GM18907 (cell line): ENCODE results near the gene AKAP13.

Experiments used
- ATAC-seq: cut with Tn5 transposase; IDR thresholded peaks from one replicate; pipeline ENCODE4 v1.9.1; 2021; ENCODE audit warnings: mild to moderate bottlenecking, moderate library complexity; ENCODE audit not compliant: unreplicated experiment

AKAP13 gene

DNA sequence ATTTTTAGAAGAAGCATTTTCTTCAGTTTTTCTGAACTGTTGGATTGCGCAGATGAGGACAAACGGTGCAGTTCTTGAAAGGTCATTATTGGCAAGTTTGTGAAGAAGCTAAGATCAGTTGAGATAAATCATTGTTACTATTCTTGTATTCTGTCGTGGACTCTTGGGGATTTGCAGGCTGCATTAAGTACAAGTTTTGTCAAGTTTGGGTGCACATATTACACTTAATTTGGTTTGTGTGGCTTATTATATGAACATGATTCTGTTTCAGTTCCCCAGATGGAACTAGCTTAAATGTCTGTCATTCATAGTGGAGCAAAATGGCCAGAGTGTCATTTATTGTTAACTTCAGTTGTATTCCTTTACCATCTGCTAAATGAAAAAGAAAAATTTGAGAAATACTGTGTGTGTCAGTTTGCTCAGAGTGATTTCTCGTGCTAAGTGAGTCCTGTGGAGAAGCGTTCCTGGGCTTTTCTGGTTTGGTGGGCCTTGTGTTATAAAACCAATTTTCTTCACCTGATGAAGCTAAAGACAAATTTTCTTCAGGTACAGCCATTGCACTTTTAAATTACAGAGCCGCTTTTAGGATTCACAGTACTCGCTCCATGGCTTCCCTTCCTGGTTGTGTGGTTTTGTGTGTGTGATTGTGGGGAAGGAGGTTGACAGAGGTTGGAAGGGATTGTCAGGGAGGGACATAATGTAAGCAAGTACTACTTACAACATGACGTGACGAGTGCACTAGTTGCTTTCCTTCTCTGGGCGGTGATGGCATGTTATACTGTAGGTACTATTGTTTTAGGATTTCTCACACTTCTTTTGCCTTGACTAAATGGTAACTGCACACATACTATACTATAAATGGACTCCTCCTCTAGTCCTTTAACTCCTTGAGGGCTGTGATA, 1.7 kb downstream of the AKAP13 start:
- no peak for ATAC-seq

- ATAC-seq = no peak
These were observed 2.5 kb downstream of the AKAP13 start for GRCh38 chr15:85382942-85383341.

DNA sequence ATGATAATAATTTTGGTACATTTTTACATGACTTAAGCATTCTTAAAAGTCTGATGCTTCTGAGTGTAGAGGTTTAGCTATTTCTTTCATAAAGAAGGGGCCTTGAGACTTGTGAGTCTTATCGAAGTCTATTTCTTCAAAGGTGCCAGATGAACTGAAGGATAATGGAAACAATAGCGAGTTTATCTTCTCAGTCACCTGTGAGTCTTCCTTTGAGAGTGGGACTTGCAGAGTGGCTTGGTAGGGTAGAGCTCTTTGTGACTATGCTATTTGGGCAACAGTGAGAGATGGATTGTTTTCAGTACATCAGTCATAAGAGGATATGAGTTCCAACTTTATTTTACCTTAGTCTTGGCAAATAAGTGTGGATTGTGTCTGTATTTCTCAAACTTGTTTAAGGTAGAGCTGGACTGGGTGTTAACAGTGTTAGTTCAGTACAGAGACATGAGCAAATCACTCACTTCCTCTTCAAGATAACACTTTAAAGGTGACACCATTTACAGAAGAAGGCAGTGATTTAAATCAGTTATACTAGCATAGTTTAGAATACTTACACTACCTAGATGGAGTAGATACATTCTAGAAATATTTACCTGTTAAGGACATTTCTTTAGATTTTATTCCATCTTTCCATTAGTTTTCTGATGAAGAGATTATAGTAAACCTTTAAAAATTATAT, 3.2 kb downstream of the AKAP13 start:
- no peak for ATAC-seq

DNA sequence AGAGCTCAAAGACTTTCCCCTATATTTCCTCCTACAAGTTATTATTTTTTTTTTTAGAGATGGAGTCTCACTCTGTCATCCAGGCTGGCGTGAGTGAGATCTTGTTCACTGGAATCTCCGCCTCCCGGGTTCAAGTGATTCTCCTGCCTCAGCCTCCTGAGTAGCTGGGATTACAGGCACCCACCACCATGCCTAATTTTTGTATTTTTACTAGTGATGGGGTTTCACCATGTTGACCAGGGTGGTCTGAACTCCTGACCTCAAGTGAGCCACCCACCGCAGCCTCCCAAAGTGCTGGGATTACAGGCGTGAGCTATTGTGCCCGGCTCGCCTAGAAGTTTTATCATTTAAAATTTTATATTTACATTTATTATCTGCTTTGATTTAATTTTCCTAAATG, 5.9 kb downstream of the AKAP13 start:
- ATAC-seq = no peak

- ATAC-seq = no peak
These were observed 8.3 kb downstream of the AKAP13 start for GRCh38 chr15:85388566-85389305.

DNA sequence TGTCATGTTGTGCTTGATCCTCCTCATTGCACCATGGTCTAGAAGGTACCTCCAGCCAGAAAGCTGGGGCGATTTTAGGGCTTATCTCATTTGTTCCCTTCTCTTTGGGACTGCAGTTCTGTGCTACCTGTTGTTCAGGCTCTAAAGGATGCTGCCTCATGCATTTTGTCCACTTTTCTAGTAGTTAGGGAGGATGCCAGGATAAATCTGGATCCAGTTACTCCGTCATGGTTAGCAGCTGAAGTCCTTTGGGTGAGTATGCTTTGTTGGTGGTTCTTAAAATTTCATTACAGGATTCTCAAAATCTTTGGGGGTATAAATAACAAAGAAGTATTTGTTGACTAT, 8.9 kb downstream of the AKAP13 start:
- ATAC-seq = no peak

DNA sequence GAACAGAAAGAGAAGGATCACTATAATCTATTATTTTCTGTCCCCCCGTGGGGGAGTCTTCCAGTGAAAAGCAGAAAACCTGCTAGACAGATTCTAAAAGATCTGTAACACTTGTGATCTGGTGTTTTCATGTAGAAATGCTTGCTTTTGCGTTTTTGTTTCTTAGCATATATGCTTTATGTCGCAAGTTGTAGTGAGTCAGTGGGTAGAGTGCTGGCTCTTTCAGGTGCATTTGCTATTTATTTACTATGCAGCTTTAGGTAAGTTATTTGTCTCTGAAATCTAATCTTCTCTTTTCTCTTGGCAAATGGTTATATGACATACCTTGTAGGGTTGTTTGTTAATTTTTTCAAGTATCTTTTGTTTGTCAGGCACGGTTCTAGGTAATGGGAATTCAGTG, 9.4 kb downstream of the AKAP13 start:
- ATAC-seq = no peak

GRCh38 chr15:85393210-85393609, 12.8 kb downstream of the AKAP13 start:
- ATAC-seq = no peak

GRCh38 chr15:85394554-85395333, 14.3 kb downstream of the AKAP13 start:
- ATAC-seq = no peak

GRCh38 chr15:85396554-85396953, 16.2 kb downstream of the AKAP13 start:
- ATAC-seq = no peak

DNA sequence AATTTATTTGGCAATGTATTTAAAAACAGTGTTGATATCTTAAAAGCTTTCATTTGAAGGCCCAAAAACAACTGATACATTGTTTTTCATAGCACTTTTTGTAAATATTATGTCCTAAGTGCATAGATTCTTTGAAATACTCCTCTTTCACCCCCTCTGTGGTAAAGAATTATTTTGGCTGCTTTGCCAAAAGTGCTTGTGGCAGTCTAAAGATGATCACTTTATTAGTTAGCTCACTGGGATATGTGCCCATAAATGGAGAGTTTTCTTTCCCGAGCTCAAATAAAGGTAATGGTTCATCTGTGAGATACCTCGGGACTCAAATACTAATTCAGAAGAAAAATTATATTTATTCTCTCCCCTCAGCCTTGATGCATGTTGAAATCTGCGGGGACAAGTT, 16.7 kb downstream of the AKAP13 start:
- no peak for ATAC-seq

GRCh38 chr15:85397926-85398325, 17.5 kb downstream of the AKAP13 start:
- ATAC-seq = no peak

GRCh38 chr15:85398822-85399221, 18.4 kb downstream of the AKAP13 start:
- ATAC-seq = no peak

- ATAC-seq = no peak
These were observed 19.2 kb downstream of the AKAP13 start for GRCh38 chr15:85399627-85400026.

DNA sequence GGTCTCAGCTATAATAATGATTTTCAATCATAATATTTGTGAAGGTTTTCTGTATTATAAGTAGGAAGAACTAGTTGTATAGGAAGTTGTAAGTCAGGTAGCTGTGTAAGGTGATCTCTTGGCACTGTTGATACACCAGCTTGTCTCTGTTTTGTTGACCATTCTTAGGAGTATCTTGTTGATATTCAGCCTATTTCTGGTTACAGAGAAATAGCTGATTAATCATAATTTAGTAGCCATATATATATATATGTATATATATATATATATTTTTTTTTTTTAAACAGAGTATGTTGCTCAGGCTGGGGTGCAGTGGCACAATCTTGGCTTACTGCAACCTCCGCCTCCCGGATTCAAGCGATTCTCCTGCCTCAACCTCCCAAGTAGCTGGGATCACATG, 20.2 kb downstream of the AKAP13 start:
- no peak for ATAC-seq

- ATAC-seq = no peak
These were observed 20.8 kb downstream of the AKAP13 start for GRCh38 chr15:85401108-85401774.

- no peak for ATAC-seq
These were observed 21.9 kb downstream of the AKAP13 start for GRCh38 chr15:85402195-85402881.

- no peak for ATAC-seq
These were observed 23.3 kb downstream of the AKAP13 start for GRCh38 chr15:85403745-85404144.

DNA sequence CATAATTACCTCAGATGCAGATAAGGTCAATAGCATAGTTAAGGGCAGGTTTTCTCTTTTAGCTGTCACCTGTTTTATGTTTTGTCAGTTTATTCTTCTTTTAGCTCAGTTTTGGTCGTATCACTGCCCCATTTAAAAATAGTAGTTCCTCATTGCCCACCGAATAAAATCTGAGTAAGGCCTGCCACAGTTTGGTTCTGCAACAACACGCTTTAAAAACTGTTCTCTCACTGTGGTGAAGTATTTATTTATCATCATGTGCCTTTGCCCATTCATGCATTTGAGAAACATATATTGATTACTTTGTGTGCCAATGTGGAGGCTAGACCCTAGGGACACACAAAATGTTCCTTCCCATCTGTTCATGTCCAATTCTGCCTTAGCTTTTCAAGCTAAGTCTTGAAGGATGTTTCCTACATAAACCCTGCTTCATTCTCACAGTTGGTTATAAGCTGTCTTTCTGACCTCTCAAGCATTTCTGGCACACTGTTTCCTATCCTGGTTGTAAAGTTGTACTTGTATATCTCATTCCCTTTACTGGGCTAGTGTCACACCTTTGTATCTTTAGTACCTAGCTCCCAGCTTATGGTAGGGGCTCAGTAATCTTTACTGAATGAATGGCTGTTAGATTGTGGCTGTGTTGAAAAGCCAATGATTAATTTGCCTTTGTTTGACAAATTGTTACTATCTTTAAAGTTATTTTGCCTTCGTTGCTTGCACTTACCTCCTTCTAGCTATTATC, 23.9 kb downstream of the AKAP13 start:
- no peak for ATAC-seq
